NCI-H187 (cell line): Measurements from ENCODE around the gene APPBP2.
"Not testable (repeated sequence)": the region's sequence is repeated elsewhere in the genome, so short reads cannot be mapped to it uniquely, and the experiment has no call there.

ENCODE experiments used
- DNase-seq, 2 experiments: peaks; one replicate each; lab custom pipeline; 2025; lab: John Stamatoyannopoulos, UW

The APPBP2 gene

GRCh38 chr17:60433021-60433997 is 92.7 kb downstream of the APPBP2 start:
- not testable (repeated sequence) for DNase-seq

DNA sequence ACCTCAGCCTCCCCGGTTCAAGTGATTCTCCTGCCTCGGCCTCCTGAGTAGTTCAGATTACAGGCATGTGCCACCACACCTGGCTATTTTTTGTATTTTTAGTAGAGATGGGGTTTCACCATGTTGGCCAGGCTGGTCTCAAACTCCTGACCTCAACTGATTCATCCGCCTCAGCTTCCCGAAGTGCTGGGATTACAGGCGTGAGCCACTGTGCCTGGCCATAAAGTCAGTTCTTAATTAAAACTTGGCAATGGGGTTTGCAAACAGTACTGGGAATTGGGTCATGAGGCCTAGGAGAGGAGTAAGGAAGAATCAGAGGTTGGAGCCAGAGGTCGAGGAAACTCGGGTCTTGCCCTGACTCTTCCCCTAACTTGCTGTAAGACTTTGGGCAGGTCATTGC is 95.5 kb downstream of the APPBP2 start:
- not testable (repeated sequence) for DNase-seq

DNA sequence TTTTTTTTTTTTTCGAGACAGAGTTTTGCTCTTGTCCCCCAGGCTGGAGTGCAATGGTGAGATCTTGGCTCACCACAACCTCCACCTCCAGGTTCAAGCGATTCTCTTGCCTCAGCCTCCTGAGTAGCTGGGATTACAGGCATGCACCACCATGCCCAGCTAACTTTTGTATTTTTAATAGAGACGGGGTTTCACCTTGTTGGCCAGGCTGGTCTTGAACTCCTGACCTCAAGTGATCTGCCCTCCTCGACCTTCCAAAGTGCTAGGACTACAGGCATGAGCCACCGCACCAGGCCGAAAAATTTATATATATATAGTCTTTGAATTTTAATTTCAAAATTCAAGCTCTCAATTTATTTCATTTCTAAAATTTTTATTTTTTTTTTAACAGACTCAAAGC is 97.6 kb downstream of the APPBP2 start:
- not testable (repeated sequence) for DNase-seq

GRCh38 chr17:60426596-60426995 is 99.4 kb downstream of the APPBP2 start:
- DNase-seq, result no peak

GRCh38 chr17:60425626-60426025 is 100.4 kb downstream of the APPBP2 start:
- no peak for DNase-seq

- no peak for DNase-seq
These were observed 102.2 kb downstream of the APPBP2 start for GRCh38 chr17:60423865-60424264.

DNA sequence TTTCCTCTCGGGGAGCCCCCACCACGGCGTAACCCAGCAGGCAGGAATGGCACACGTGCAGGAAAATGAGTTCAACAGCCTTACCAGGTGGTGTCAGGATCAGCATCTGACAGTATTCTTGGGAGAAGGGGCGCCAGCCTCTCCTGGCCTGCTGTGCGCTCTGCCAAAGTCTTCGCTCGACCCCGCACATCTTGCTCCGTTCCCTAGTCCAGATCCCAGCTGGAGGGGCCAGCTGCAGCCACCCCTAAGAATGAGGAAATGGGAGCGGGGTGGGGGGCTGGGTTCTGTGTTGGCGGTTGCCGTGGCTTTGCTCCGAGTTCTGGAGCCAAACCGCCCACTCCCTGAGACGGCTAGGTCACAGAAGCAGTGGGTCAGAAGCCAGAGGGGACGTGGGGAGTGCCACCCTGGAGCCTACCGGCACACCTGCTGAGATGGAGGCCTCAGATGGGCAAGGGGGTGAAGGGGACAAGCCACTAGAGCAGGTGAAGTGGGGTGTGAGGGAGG is 103.8 kb downstream of the APPBP2 start, which contains the start of gene CHCT1:
Gene CHCT1 (plus strand): TSS at position 328 of the 504 bp plus-strand sequence. CDS start 104 bp downstream, at position 432.
- no peak for DNase-seq

GRCh38 chr17:60421273-60422161 is 104.5 kb downstream of the APPBP2 start:
- no peak for DNase-seq

GRCh38 chr17:60419875-60420274 is 106.2 kb downstream of the APPBP2 start:
- not testable (repeated sequence) for DNase-seq

DNA sequence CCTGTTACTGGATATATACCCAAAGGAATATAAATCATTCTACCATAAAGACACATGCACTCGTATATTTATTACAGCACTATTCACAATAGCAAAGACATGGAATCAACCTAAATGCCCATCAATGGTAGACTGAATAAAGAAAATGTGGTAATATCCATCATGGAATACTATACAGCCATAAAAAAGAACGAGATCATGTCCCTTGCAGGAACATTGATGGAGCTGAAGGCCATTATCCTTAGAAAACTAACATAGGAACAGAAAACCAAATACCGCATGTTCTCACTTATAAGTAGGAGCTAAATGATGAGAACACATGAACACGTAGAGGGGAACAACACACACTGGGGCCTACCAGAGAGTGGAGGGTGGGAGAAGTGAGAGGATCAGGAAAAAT is 107.0 kb downstream of the APPBP2 start:
- not testable (repeated sequence) for DNase-seq

GRCh38 chr17:60416368-60416925 is 109.6 kb downstream of the APPBP2 start:
- DNase-seq, result no peak

DNA sequence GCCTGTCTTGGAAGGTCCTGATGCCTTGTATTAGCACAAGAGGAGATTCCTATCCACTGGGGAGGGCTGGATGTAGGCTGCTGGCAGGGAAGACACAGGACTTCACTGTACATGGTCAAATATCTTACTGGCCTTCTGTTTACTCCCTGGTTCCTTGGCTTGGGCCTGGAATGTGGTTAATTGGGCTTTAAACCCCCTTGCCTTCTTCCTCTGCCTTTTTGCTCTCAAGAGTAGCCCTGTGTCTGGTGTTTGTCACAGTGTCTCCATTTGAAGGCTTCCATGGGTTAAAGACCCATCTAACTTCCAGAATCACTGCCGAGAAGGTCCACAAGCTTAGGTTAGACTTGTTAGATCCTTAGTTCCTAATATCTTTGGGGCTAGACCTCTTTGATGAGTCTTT is 110.9 kb downstream of the APPBP2 start:
- DNase-seq, result no peak

DNA sequence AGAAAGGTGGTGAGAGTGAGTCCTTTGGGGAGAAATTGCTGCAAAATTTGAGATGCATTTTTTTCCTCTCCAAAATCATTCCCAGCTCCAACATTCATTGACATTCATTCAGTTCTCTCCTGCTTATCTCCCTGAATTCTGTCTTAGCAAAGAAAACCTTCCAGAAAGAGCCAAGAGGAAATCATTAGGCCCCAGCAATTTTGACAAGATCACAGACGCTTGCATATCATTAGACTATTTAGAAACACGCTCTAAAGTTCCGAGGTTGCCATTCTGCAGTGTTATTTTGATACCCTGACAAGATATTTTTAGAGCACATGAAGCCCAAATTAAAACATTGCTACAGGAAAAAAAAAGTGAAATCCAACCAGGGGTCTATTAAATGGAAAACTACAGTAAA is 113.3 kb downstream of the APPBP2 start:
- no peak for DNase-seq

- DNase-seq, result no peak
These were observed 116.0 kb downstream of the APPBP2 start for GRCh38 chr17:60410001-60410400.

- no peak for DNase-seq
These were observed 119.2 kb downstream of the APPBP2 start for GRCh38 chr17:60406887-60407286.

- no peak for DNase-seq
These were observed 122.1 kb downstream of the APPBP2 start for GRCh38 chr17:60403962-60404361.

DNA sequence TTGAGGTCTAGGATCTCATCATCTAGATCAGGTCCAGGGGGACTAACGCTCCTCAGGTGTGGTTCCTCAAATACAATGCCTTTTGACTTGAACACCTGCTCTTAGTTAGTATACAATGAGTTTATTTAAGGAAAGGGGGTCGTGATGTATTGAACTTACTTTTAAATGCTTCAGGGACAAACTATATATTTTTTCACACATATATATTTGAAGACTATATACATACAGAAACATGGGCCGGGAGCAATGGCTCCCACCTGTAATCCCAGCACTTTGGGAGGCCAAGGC is 122.6 kb downstream of the APPBP2 start:
- no peak for DNase-seq

DNA sequence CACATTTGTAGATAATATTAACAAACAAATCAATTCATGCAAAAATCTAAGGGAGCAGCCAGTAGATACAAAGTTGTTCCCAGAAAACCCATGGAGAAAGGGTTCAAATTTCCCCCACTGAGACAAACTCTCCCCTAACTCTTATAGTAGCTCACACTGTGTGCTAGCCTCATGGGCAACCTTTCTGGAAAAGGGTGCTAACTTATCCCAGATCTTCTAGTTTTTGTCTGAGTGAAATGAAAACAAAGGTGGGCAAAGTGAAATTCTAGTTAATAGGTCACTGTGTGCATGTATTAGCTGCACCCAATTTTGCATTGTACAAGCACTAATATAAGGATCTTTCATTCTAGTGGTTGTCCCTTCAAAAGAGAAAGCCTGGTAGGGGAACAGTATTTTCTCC is 124.2 kb downstream of the APPBP2 start:
- DNase-seq, result no peak

DNA sequence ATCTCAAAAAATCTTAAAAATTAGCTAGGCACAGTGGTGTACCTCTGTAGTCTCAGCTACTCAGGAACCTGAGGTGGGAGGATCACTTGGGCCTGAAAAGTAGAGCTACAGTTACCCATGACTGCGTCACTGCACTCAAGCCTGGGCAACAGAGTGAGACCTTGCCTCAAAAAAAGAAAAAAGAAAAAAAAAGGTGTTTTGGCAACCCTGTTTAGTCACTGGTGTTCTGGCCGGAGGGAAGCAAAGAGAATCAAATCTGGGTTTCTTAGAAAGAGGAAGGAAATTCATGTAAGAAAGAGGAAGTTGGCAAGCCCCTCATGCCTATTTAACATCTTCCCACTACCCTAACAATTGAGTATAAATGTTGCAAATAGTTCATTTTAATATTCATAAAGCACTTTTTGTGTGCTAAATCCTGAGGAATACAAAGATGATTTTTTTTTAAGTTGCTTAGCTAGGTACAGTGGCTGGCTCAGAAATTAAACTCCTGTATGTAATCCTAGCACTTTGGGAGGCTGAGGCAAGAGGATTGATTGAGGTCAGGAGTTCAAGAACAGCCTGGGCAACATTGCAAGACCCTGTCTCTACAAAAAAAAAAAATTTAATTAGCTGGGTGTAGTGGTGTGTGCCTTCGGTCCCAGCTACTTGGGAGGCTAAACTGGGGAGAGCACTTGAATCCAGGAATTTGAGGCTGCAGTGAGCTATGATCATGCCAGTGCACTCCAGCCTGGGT is 127.6 kb downstream of the APPBP2 start:
- no peak for DNase-seq

DNA sequence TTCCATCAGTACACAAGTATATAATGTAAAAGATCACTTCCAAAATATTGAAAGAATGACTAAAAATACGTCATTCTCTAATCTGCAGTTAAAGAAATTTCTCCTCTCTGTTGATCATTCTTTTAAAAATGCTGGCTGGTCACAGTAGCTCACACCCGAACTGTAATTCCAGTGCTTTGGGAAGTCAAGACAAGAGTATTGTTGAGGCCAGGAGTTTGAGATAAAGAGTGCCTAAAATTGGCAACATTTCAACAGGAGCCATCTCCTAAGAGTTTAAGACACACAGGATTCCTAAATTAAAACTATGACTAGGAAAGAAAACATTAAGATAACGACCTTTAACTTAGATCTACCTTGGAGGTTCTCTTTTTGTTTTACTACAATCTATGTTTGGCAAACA is 129.6 kb downstream of the APPBP2 start:
- DNase-seq, result no peak

DNA sequence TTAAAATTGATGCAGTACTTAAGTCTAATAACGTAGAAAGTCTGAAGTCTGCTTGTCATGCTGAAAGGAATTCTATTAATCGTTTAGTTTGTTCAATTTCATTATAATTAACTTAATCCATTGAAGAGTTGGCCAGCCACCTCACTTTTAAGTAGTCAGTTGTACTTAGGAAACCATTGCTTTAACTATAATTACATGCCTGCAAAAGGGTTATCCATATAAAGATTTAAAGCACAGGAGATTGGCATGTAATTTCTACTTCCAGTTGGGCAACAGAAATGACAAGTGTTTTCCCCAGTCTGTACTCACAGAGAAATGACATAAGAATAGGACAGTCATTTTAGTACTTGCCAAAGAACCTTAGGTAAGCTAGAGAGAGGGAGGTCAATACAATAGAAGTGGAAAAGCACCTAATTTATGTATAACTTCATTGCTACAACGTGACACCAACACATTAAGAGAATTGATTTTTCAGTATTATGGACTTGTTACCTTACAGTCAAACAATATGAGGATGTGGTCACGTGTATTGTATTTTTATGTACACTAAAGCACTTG is 130.5 kb downstream of the APPBP2 start:
- no peak for DNase-seq
